H1 (cell line): Measurements from ENCODE around the gene SELPLG. TPM values are rescaled to one million over a fixed set of nuclear protein-coding genes. Genes with fewer than 3 reads are reported as not detected.

ENCODE experiments used
- EZH2 ChIP-seq: fragments of 200-600 bp; sonication (generic); IDR thresholded peaks from 2 replicates; pipeline ENCODE4 v1.7.1; 2012; ENCODE audit warnings: low read depth, mild to moderate bottlenecking, moderate library complexity, low read length, inconsistent platforms; ENCODE audit not compliant: severe bottlenecking
- polyA plus RNA-seq, 7 experiments: library from polyadenylated mRNA; depleted of rRNA in 3 of 7; stranded (reverse) in 5 of 7; unstranded in 2 of 7; fragments of >200 nt in 5 of 7; fragments of 200-250 nt in 2 of 7; gene quantifications; 1 replicate in 5 of 7; 2 replicates in 1 of 7; 4 replicates in 1 of 7; pipeline versions ENCODE4 v1.2.1 to v1.2.3, GENCODE V29; 2011 to 2013; ENCODE audit warnings: missing spikeins in 2 of 7, mixed read lengths in 2 of 7
- total RNA-seq: library from RNA; stranded (reverse); fragmentation: NEBNext Ultra II Directional; extraction: Animal tissue kit (Norgen Biotek cat#: 25700); gene quantifications from 2 replicates; pipeline ENCODE4 v1.2.1, GENCODE V29; 2021

SELPLG gene
- total and polyA plus RNA-seq, 2 of the 8 experiments (the other 6 are each of a cell fraction or from before 2014, with no cell fraction given) = 0.18 TPM; not detected in 1

GRCh38 chr12:108679106-108679681 lies 45.5 kb upstream of the SELPLG start (continued):
- TF ChIP-seq EZH2 = no peak
